Activated T-helper 9 cell treated with anti-CD3 and anti-CD28 coated beads, Interleukin-2, amount 50 U/mL, for 16 hours (primary cell): ENCODE results near the gene LRCH4.
A peak's percentile ranks its signal among the peaks of the same experiment; 100 is the strongest.
"Not testable (repeated sequence)": the region's sequence is repeated elsewhere in the genome, so short reads cannot be mapped to it uniquely, and the experiment has no call there.

Experiments used
- DNase-seq: peaks from one replicate; pipeline ENCODE4 v3.0.0-alpha.2; 2020; ENCODE audit warnings: low read depth

The LRCH4 gene

GRCh38 chr7:100544967-100545359 is 41.0 kb downstream of the LRCH4 start:
- DNase-seq: no peak

- DNase-seq: no peak
These were observed 41.5 kb downstream of the LRCH4 start for GRCh38 chr7:100544386-100544785.

- no peak for DNase-seq
These were observed 42.3 kb downstream of the LRCH4 start for GRCh38 chr7:100543586-100543985.

GRCh38 chr7:100541309-100541708 is 44.6 kb downstream of the LRCH4 start:
- DNase-seq: not testable (repeated sequence)

GRCh38 chr7:100540073-100540723 is 45.7 kb downstream of the LRCH4 start:
- DNase-seq: no peak

- DNase-seq: no peak
These were observed 46.4 kb downstream of the LRCH4 start for GRCh38 chr7:100539436-100540006.

- DNase-seq: peak; percentile 100
These were observed 47.1 kb downstream of the LRCH4 start, which contains the start of gene AGFG2 for GRCh38 chr7:100538654-100539435. AGFG2 (plus strand) TSS chr7:100539203; CDS start chr7:100539347, 144 bp downstream.

GRCh38 chr7:100538348-100538653 is 47.6 kb downstream of the LRCH4 start:
- no peak for DNase-seq

GRCh38 chr7:100536695-100537094 is 49.2 kb downstream of the LRCH4 start:
- DNase-seq: not testable (repeated sequence)

- not testable (repeated sequence) for DNase-seq
These were observed 49.9 kb downstream of the LRCH4 start for GRCh38 chr7:100535982-100536381.

GRCh38 chr7:100532165-100533022 is 53.5 kb downstream of the LRCH4 start:
- DNase-seq: no peak

- DNase-seq: not testable (repeated sequence)
These were observed 57.6 kb downstream of the LRCH4 start for GRCh38 chr7:100528108-100528866.
